HEK293 (cell line): ENCODE measurements around the gene SRMS.
A peak's percentile ranks its signal among the peaks of the same experiment; 100 is the strongest.

ENCODE experiments used
- GLIS1 ChIP-seq: fragments of 450-650 bp; formaldehyde crosslinking; IDR thresholded peaks from 2 replicates; pipeline ENCODE4 v1.5.1; 2016; ENCODE audit warnings: missing biosample characterization, missing genetic modification characterization
- HOXC10 ChIP-seq: sonication (generic); formaldehyde crosslinking; IDR thresholded peaks from 2 replicates; pipeline ENCODE4 v1.8.1; 2023; ENCODE audit warnings: mild to moderate bottlenecking, missing genetic modification reagents
- KLF1 ChIP-seq: fragments of 450-650 bp; formaldehyde crosslinking; IDR thresholded peaks from 2 replicates; pipeline ENCODE4 v1.5.1; 2016; ENCODE audit warnings: missing biosample characterization, missing genetic modification characterization
- KLF8 ChIP-seq: fragments of 450-650 bp; formaldehyde crosslinking; IDR thresholded peaks from 2 replicates; pipeline ENCODE4 v1.5.1; 2016; ENCODE audit warnings: missing biosample characterization, missing genetic modification characterization
- SP2 ChIP-seq: fragments of 450-650 bp; formaldehyde crosslinking; IDR thresholded peaks from 2 replicates; pipeline ENCODE4 v1.5.1; 2016; ENCODE audit warnings: missing biosample characterization, missing genetic modification characterization
- YY1 ChIP-seq: fragments of 450-650 bp; formaldehyde crosslinking; IDR thresholded peaks from 2 replicates; pipeline ENCODE4 v1.5.1; 2018; ENCODE audit warnings: missing biosample characterization, missing genetic modification characterization
- ZNF146 ChIP-seq: fragments of 450-650 bp; formaldehyde crosslinking; IDR thresholded peaks from 2 replicates; pipeline ENCODE4 v1.5.1; 2016; ENCODE audit warnings: missing biosample characterization, missing genetic modification characterization
- ZNF174 ChIP-seq: fragments of 450-650 bp; formaldehyde crosslinking; IDR thresholded peaks from 2 replicates; pipeline ENCODE4 v1.5.0; 2017; ENCODE audit warnings: missing biosample characterization, mild to moderate bottlenecking, missing genetic modification characterization
- ZNF175 ChIP-seq: fragments of 450-650 bp; formaldehyde crosslinking; IDR thresholded peaks from 2 replicates; pipeline ENCODE4 v1.5.1; 2016; ENCODE audit warnings: missing biosample characterization, missing genetic modification characterization
- ZNF214 ChIP-seq: fragments of 450-650 bp; formaldehyde crosslinking; IDR thresholded peaks from 2 replicates; pipeline ENCODE4 v1.5.1; 2017; ENCODE audit warnings: missing biosample characterization, mild to moderate bottlenecking, missing genetic modification characterization, borderline replicate concordance
- ZNF37A ChIP-seq: fragments of 450-650 bp; IDR thresholded peaks from 2 replicates; pipeline ENCODE4 v1.5.1; 2018; ENCODE audit warnings: missing biosample characterization, missing genetic modification characterization
- ZNF433 ChIP-seq: fragments of 450-650 bp; formaldehyde crosslinking; IDR thresholded peaks from 2 replicates; pipeline ENCODE4 v1.5.1; 2016; ENCODE audit warnings: missing biosample characterization, missing genetic modification characterization, low read depth
- ZNF510 ChIP-seq: fragments of 450-650 bp; formaldehyde crosslinking; IDR thresholded peaks from 2 replicates; pipeline ENCODE4 v1.5.1; 2018; ENCODE audit warnings: mild to moderate bottlenecking, missing genetic modification characterization, missing biosample characterization; ENCODE audit not compliant: insufficient replicate concordance
- ZNF529 ChIP-seq: fragments of 450-650 bp; formaldehyde crosslinking; IDR thresholded peaks from 2 replicates; pipeline ENCODE4 v1.5.1; 2017; ENCODE audit warnings: missing genetic modification characterization, missing biosample characterization; ENCODE audit not compliant: insufficient replicate concordance
- ZNF555 ChIP-seq: fragments of 450-650 bp; formaldehyde crosslinking; conservative IDR thresholded peaks from 2 replicates; pipeline ENCODE4 v1.5.1; 2017; ENCODE audit warnings: missing biosample characterization, mild to moderate bottlenecking, missing genetic modification characterization, inconsistent platforms
- ZNF600 ChIP-seq: fragments of 450-650 bp; formaldehyde crosslinking; IDR thresholded peaks from 2 replicates; pipeline ENCODE4 v1.5.1; 2016; ENCODE audit warnings: missing biosample characterization, missing genetic modification characterization
- ZSCAN23 ChIP-seq: fragments of 450-650 bp; formaldehyde crosslinking; IDR thresholded peaks from 2 replicates; pipeline ENCODE4 v1.5.1; 2016; ENCODE audit warnings: missing biosample characterization, missing genetic modification characterization
- ZSCAN30 ChIP-seq: fragments of 450-650 bp; IDR thresholded peaks from 2 replicates; pipeline ENCODE4 v1.5.1; 2018; ENCODE audit warnings: missing biosample characterization, mild to moderate bottlenecking, missing genetic modification characterization, moderate library complexity
- TF ChIP-seq, protein P1 (sequence below): fragments of 450-650 bp; formaldehyde crosslinking; IDR thresholded peaks from 2 replicates; pipeline ENCODE4 v1.5.0; 2017; ENCODE audit warnings: missing biosample characterization, missing genetic modification characterization, borderline replicate concordance
- TF ChIP-seq, protein P2 (sequence below): sonication (generic); formaldehyde crosslinking; IDR thresholded peaks from 2 replicates; pipeline ENCODE4 v1.8.1; 2022; ENCODE audit warnings: mild to moderate bottlenecking, moderate library complexity, missing genetic modification reagents
- TF ChIP-seq, protein P3 (sequence below): fragments of 450-650 bp; formaldehyde crosslinking; IDR thresholded peaks from 2 replicates; pipeline ENCODE4 v1.5.1; 2017; ENCODE audit warnings: missing biosample characterization, missing genetic modification characterization
- TF ChIP-seq, protein P4 (sequence below): fragments of 450-650 bp; formaldehyde crosslinking; IDR thresholded peaks from 2 replicates; pipeline ENCODE4 v1.5.1; 2016; ENCODE audit warnings: missing biosample characterization, missing genetic modification characterization
- TF ChIP-seq, protein P5 (sequence below): fragments of 450-650 bp; formaldehyde crosslinking; IDR thresholded peaks from 2 replicates; pipeline ENCODE4 v1.5.1; 2016; ENCODE audit warnings: missing biosample characterization, missing genetic modification characterization
- TF ChIP-seq, protein P6 (sequence below): fragments of 450-650 bp; formaldehyde crosslinking; IDR thresholded peaks from 2 replicates; pipeline ENCODE4 v1.5.1; 2016; ENCODE audit warnings: missing biosample characterization, missing genetic modification characterization
- TF ChIP-seq, protein P7 (sequence below): fragments of 450-650 bp; formaldehyde crosslinking; IDR thresholded peaks from 2 replicates; pipeline ENCODE4 v1.5.1; 2016; ENCODE audit warnings: missing biosample characterization, missing genetic modification characterization

Gene SRMS

DNA sequence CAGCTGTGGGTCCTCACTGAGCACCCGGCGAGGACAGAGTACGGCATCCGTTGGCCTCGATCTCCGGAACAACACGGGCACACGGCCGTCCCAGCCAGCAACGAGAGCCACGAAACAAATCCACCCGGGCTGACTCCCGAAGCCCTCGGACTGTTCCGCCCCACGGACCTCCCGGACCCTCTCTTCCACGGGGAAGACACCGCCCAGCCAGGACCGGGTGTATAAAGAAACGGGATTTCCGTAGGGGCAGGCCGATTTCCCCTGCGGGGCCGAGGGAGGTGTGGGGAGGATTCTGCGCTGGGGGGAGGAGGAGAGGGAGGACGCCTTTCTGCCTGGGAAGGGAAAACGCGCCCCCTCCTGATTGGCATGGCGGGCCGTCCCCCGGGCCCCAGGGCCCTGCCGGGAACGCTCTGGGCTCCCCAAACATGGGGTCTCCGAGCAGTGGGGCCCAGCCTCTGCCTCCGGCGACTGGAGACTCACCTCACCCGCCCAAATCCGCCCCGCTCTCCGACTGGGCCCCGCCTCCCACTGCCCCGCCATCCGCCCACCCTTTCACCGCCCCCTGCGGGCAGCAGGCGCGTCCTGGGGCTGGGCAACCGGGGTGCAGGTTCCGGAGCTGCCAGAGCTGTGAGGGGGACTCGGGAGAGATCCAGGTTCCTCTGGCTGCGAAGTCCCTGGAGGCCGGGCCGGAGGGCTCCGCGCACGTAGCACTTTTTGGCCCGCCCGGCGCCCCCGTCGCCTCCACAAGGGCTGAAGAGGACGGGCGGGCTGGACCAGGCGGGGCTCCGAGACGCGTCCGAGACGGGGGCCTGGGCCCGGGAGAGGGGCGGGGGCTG is 27.7 kb downstream of the SRMS start (continued):
- TF ChIP-seq, protein P1, sequence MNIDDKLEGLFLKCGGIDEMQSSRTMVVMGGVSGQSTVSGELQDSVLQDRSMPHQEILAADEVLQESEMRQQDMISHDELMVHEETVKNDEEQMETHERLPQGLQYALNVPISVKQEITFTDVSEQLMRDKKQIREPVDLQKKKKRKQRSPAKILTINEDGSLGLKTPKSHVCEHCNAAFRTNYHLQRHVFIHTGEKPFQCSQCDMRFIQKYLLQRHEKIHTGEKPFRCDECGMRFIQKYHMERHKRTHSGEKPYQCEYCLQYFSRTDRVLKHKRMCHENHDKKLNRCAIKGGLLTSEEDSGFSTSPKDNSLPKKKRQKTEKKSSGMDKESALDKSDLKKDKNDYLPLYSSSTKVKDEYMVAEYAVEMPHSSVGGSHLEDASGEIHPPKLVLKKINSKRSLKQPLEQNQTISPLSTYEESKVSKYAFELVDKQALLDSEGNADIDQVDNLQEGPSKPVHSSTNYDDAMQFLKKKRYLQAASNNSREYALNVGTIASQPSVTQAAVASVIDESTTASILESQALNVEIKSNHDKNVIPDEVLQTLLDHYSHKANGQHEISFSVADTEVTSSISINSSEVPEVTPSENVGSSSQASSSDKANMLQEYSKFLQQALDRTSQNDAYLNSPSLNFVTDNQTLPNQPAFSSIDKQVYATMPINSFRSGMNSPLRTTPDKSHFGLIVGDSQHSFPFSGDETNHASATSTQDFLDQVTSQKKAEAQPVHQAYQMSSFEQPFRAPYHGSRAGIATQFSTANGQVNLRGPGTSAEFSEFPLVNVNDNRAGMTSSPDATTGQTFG (tag by site-specific recombination) = no peak
- TF ChIP-seq, protein P2, sequence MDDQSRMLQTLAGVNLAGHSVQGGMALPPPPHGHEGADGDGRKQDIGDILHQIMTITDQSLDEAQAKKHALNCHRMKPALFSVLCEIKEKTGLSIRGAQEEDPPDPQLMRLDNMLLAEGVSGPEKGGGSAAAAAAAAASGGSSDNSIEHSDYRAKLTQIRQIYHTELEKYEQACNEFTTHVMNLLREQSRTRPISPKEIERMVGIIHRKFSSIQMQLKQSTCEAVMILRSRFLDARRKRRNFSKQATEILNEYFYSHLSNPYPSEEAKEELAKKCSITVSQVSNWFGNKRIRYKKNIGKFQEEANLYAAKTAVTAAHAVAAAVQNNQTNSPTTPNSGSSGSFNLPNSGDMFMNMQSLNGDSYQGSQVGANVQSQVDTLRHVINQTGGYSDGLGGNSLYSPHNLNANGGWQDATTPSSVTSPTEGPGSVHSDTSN (CRISPR knock-in tag) = no peak
- no peak for TF ChIP-seq YY1 (tag by site-specific recombination)
- TF ChIP-seq, protein P3, sequence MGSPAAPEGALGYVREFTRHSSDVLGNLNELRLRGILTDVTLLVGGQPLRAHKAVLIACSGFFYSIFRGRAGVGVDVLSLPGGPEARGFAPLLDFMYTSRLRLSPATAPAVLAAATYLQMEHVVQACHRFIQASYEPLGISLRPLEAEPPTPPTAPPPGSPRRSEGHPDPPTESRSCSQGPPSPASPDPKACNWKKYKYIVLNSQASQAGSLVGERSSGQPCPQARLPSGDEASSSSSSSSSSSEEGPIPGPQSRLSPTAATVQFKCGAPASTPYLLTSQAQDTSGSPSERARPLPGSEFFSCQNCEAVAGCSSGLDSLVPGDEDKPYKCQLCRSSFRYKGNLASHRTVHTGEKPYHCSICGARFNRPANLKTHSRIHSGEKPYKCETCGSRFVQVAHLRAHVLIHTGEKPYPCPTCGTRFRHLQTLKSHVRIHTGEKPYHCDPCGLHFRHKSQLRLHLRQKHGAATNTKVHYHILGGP (tag by site-specific recombination) = no peak
- TF ChIP-seq, protein P4, sequence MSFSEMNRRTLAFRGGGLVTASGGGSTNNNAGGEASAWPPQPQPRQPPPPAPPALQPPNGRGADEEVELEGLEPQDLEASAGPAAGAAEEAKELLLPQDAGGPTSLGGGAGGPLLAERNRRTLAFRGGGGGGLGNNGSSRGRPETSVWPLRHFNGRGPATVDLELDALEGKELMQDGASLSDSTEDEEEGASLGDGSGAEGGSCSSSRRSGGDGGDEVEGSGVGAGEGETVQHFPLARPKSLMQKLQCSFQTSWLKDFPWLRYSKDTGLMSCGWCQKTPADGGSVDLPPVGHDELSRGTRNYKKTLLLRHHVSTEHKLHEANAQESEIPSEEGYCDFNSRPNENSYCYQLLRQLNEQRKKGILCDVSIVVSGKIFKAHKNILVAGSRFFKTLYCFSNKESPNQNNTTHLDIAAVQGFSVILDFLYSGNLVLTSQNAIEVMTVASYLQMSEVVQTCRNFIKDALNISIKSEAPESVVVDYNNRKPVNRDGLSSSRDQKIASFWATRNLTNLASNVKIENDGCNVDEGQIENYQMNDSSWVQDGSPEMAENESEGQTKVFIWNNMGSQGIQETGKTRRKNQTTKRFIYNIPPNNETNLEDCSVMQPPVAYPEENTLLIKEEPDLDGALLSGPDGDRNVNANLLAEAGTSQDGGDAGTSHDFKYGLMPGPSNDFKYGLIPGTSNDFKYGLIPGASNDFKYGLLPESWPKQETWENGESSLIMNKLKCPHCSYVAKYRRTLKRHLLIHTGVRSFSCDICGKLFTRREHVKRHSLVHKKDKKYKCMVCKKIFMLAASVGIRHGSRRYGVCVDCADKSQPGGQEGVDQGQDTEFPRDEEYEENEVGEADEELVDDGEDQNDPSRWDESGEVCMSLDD = 0 out of 2 replicates have a peak, but pooled peaks have one; percentile 59
- TF ChIP-seq HOXC10 (CRISPR knock-in tag) = no peak
- TF ChIP-seq ZNF555 (tag by site-specific recombination) = no peak
- TF ChIP-seq ZNF146 (tag by site-specific recombination) = no peak
- TF ChIP-seq, protein P5, sequence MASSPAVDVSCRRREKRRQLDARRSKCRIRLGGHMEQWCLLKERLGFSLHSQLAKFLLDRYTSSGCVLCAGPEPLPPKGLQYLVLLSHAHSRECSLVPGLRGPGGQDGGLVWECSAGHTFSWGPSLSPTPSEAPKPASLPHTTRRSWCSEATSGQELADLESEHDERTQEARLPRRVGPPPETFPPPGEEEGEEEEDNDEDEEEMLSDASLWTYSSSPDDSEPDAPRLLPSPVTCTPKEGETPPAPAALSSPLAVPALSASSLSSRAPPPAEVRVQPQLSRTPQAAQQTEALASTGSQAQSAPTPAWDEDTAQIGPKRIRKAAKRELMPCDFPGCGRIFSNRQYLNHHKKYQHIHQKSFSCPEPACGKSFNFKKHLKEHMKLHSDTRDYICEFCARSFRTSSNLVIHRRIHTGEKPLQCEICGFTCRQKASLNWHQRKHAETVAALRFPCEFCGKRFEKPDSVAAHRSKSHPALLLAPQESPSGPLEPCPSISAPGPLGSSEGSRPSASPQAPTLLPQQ (tag by site-specific recombination) = peak; percentile 95
- TF ChIP-seq KLF8 (tag by site-specific recombination) = peak; percentile 69
- TF ChIP-seq ZSCAN30 (tag by site-specific recombination) = no peak; the same call in 1 of the 2 replicates
- no peak for TF ChIP-seq ZNF214 (tag by site-specific recombination)
- TF ChIP-seq ZNF510 = no peak
- no peak for TF ChIP-seq ZNF175 (tag by site-specific recombination)
- TF ChIP-seq GLIS1 (tag by site-specific recombination) = peak; percentile 47
- TF ChIP-seq ZNF174 = no peak
- TF ChIP-seq ZNF37A = no peak
- TF ChIP-seq, protein P6, sequence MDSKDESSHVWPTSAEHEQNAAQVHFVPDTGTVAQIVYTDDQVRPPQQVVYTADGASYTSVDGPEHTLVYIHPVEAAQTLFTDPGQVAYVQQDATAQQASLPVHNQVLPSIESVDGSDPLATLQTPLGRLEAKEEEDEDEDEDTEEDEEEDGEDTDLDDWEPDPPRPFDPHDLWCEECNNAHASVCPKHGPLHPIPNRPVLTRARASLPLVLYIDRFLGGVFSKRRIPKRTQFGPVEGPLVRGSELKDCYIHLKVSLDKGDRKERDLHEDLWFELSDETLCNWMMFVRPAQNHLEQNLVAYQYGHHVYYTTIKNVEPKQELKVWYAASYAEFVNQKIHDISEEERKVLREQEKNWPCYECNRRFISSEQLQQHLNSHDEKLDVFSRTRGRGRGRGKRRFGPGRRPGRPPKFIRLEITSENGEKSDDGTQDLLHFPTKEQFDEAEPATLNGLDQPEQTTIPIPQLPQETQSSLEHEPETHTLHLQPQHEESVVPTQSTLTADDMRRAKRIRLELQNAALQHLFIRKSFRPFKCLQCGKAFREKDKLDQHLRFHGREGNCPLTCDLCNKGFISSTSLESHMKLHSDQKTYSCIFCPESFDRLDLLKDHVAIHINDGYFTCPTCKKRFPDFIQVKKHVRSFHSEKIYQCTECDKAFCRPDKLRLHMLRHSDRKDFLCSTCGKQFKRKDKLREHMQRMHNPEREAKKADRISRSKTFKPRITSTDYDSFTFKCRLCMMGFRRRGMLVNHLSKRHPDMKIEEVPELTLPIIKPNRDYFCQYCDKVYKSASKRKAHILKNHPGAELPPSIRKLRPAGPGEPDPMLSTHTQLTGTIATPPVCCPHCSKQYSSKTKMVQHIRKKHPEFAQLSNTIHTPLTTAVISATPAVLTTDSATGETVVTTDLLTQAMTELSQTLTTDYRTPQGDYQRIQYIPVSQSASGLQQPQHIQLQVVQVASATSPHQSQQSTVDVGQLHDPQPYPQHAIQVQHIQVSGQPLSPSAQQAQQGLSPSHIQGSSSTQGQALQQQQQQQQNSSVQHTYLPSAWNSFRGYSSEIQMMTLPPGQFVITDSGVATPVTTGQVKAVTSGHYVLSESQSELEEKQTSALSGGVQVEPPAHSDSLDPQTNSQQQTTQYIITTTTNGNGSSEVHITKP = peak; percentile 48; the same call in 1 of the 2 replicates
- peak; percentile 83 for TF ChIP-seq KLF1 (tag by site-specific recombination)
- TF ChIP-seq ZNF600 = 0 out of 2 replicates have a peak, but pooled peaks have one; percentile 5
- TF ChIP-seq SP2 (tag by site-specific recombination) = peak; percentile 77
- TF ChIP-seq, protein P7, sequence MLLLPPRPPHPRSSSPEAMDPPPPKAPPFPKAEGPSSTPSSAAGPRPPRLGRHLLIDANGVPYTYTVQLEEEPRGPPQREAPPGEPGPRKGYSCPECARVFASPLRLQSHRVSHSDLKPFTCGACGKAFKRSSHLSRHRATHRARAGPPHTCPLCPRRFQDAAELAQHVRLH (tag by site-specific recombination) = no peak
- no peak for TF ChIP-seq ZNF529 (tag by site-specific recombination)
- TF ChIP-seq ZSCAN23 (tag by site-specific recombination) = no peak
- TF ChIP-seq ZNF433 (tag by site-specific recombination) = no peak
